Heart left ventricle (tissue), 13 donors: Measurements from ENCODE around the gene BRME1.
"Not testable (repeated sequence)": the region's sequence is repeated elsewhere in the genome, so short reads cannot be mapped to it uniquely, and the experiment has no call there.

Experiments
- CTCF ChIP-seq, 12 donors: fragments of 200-600 bp; sonication (generic) in 4 of 12; IDR thresholded peaks; one replicate each; pipeline versions ENCODE4 v1.5.0 to v1.8.0; 2018 to 2022; ENCODE audit warnings: antibody characterized with exemption in 12 of 12, mild to moderate bottlenecking in 5 of 12
- POLR2A ChIP-seq, 2 donors: fragments of 450-650 bp; IDR thresholded peaks; one replicate each; pipeline ENCODE4 v1.6.1; 2017; ENCODE audit warnings: antibody characterized with exemption in 2 of 2, mild to moderate bottlenecking in 2 of 2, moderate library complexity in 2 of 2
- donor health status: ischemic (EF 13 %, LVEDD 7.1; RV severe dilation, severe dysfunction).
- donor health status: DM: no; HTN: yes; CAD: no.
- donor health status: DM: no; HTN: no; CAD: no.
- donor health status: ischemic (EF 25% LVEDD 6.9; RV normal size, moderate dysfunction).
- donor health status: ischemic (EF 25% LVEDD 5.7; RV mildly dilated, moderate dysfunction).
- donor health status: ischemic (EF 35%, LVEDD 5.7; RV mildly dilated, moderate dysfunction).
- donor health status: nonischemic (EF 11% LVEDD 7.7; RV severe dilation, severe dysfunction).
- donor health status: DM: yes; HTN: yes; CAD: no.
- donor health status: PGD.
- donor health status: ischemic (EF 29% LVEDD 5.4; RV normal size, mild dysfunction).
- donor health status: nonischemic (EF 23%, LVEDD 6.1; RV moderate dilation, normal function).

- TF ChIP-seq POLR2A, CTCF (IDR thresholded peaks at IDR 0.05): not testable (repeated sequence)
These were observed 53.7 kb downstream of the BRME1 start for GRCh38 chr19:13852171-13852707.
